ENCODE measurements around the gene PRDM16.

The PRDM16 gene

GRCh38 chr1:3444298-3444697, 375.3 kb downstream of the PRDM16 start:
- no peak for DNase-seq

- DNase-seq, result no peak
These were observed 375.7 kb downstream of the PRDM16 start for GRCh38 chr1:3444736-3445135.

- DNase-seq, result peak in 1 of 2 experiments; percentile 9
These were observed 381.3 kb downstream of the PRDM16 start for GRCh38 chr1:3450202-3450863.

- DNase-seq, result no peak
These were observed 382.0 kb downstream of the PRDM16 start for GRCh38 chr1:3450983-3451382.

- no peak for DNase-seq
These were observed 383.2 kb downstream of the PRDM16 start for GRCh38 chr1:3451994-3452865.

- no peak for DNase-seq
These were observed 383.8 kb downstream of the PRDM16 start for GRCh38 chr1:3452866-3453175.

GRCh38 chr1:3453203-3453761, 384.3 kb downstream of the PRDM16 start:
- DNase-seq, result peak; percentile 30 to 87

GRCh38 chr1:3453891-3454810, 385.1 kb downstream of the PRDM16 start, which contains the start of gene ARHGEF16:
Gene ARHGEF16, plus strand, starts transcription at chr1:3454665. Its CDS starts 8,420 bp downstream, at chr1:3463085.
- peak; percentile 53 to 92 for DNase-seq

GRCh38 chr1:3454811-3455618, 386.0 kb downstream of the PRDM16 start:
- DNase-seq, result peak in 1 of 2 experiments; percentile 77

GRCh38 chr1:3455670-3456448, 386.9 kb downstream of the PRDM16 start:
- no peak for DNase-seq

- DNase-seq, result peak; percentile 68 to 89
These were observed 387.5 kb downstream of the PRDM16 start for GRCh38 chr1:3456449-3456963.

- no peak for DNase-seq
These were observed 388.2 kb downstream of the PRDM16 start for GRCh38 chr1:3456964-3457909.

- DNase-seq, result no peak
These were observed 389.2 kb downstream of the PRDM16 start for GRCh38 chr1:3457910-3458883.

- no peak for DNase-seq
These were observed 390.3 kb downstream of the PRDM16 start for GRCh38 chr1:3459051-3459908.

GRCh38 chr1:3459940-3460671, 391.1 kb downstream of the PRDM16 start:
- peak in 1 of 2 experiments; percentile 61 for DNase-seq

- DNase-seq, result no peak
These were observed 391.7 kb downstream of the PRDM16 start for GRCh38 chr1:3460672-3461131.
